ENCODE results near the gene WT1.
A peak's percentile ranks its signal among the peaks of the same experiment; 100 is the strongest.
"Not testable (repeated sequence)": the region's sequence is repeated elsewhere in the genome, so short reads cannot be mapped to it uniquely, and the experiment has no call there.

WT1 gene

GRCh38 chr11:32435511-32435941 lies at the start of gene WT1:
WT1 (minus strand) TSS chr11:32435539.
- Histone ChIP-seq H3K9ac (ENCODE audit: low read length) (no peak within 1 kb of the TSS), H3K36me3 (ENCODE audit: control insufficient read depth, insufficient read depth, low read length, severe bottlenecking) (no peaks in the 10 kb centered on the region), H3K9me3 (ENCODE audit: control insufficient read depth, low read length) (peaks cover 11% of the 10 kb centered on the region), H3K27me3 (replicated peaks; ENCODE audit: control insufficient read depth, insufficient read depth, low read length) (peaks cover 90% of the 10 kb centered on the region), H3K4me1 (ENCODE audit: control insufficient read depth, insufficient read depth, low read length) (no peaks in the 10 kb centered on the region), H3K4me3 (ENCODE audit: low read length) (peak within 1 kb of the TSS; percentile 23)
- DNase-seq (ENCODE audit: low read depth), result no peak

- Histone ChIP-seq H3K4me1 (ENCODE audit: control insufficient read depth, insufficient read depth, low read length) (no peaks in the 10 kb centered on the region), H3K9me3 (ENCODE audit: control insufficient read depth, low read length) (no peaks in the 10 kb centered on the region), H3K27me3 (replicated peaks; ENCODE audit: control insufficient read depth, insufficient read depth, low read length) (peaks cover 33% of the 10 kb centered on the region), H3K36me3 (ENCODE audit: control insufficient read depth, insufficient read depth, low read length, severe bottlenecking) (no peaks in the 10 kb centered on the region), H3K9ac (ENCODE audit: low read length) (no peak overlapping the region), H3K4me3 (ENCODE audit: low read length) (no peak overlapping the region)
- no peak for DNase-seq (ENCODE audit: low read depth)
Observed at GRCh38 chr11:32479291-32479690, 44.0 kb upstream of the WT1 start.

- no peaks in the 10 kb centered on the region for H3K9me3 ChIP-seq (ENCODE audit: control insufficient read depth, low read length)
- H3K27me3 ChIP-seq (replicated peaks; ENCODE audit: control insufficient read depth, insufficient read depth, low read length), result peaks cover 39% of the 10 kb centered on the region
- no peak for DNase-seq (ENCODE audit: low read depth)
Observed at GRCh38 chr11:32478277-32478731, 43.0 kb upstream of the WT1 start.

DNA sequence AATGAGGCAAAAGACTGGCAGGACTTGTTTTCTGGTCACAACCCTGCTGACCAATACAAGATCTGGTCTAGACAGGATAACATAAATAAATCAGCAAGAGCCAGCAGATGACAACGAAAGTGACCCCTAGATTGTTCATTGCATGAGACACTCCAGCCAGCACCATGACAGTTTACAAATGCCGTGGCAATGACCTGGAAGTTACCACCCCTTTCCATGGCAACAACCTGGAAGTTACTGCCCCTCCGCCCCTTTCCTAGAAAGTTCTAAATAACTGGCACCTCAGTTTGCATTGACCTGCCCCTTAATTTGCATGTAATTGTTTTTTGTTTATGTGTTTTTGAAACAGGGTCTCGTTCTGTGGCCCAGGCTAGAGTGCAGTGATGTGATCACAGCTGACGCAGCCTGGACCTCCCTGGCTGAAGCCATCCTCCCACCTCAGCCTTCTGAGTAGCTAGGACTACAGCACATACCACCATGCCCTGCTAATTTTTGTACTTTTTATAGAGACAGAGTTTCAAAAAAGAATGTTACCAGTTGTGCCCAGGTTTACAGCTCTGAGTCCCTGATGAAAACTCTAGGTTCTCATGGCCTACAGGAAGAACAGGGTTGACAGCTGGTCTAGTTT lies 38.1 kb upstream of the WT1 start:
- no peak overlapping the region for H3K4me3 ChIP-seq (ENCODE audit: low read length)
- H3K27me3 ChIP-seq (replicated peaks; ENCODE audit: control insufficient read depth, insufficient read depth, low read length), result peaks cover 22% of the 10 kb centered on the region
- H3K9me3 ChIP-seq (ENCODE audit: control insufficient read depth, low read length), result no peaks in the 10 kb centered on the region
- H3K36me3 ChIP-seq (ENCODE audit: control insufficient read depth, insufficient read depth, low read length, severe bottlenecking), result no peaks in the 10 kb centered on the region
- H3K9ac ChIP-seq (ENCODE audit: low read length), result no peak overlapping the region
- DNase-seq (ENCODE audit: low read depth), result no peak
- no peaks in the 10 kb centered on the region for H3K4me1 ChIP-seq (ENCODE audit: control insufficient read depth, insufficient read depth, low read length)

More at GRCh38 chr11:32478277-32478731, 43.0 kb upstream of the WT1 start:
- Histone ChIP-seq H3K36me3 (ENCODE audit: control insufficient read depth, insufficient read depth, low read length, severe bottlenecking) (no peaks in the 10 kb centered on the region), H3K9ac (ENCODE audit: low read length) (no peak overlapping the region), H3K4me3 (ENCODE audit: low read length) (no peak overlapping the region), H3K4me1 (ENCODE audit: control insufficient read depth, insufficient read depth, low read length) (no peaks in the 10 kb centered on the region)

GRCh38 chr11:32472226-32472625 lies 36.9 kb upstream of the WT1 start:
- DNase-seq (ENCODE audit: low read depth), result no peak
- no peaks in the 10 kb centered on the region for H3K9me3 ChIP-seq (ENCODE audit: control insufficient read depth, low read length)
- H3K4me1 ChIP-seq (ENCODE audit: control insufficient read depth, insufficient read depth, low read length), result no peaks in the 10 kb centered on the region
- H3K36me3 ChIP-seq (ENCODE audit: control insufficient read depth, insufficient read depth, low read length, severe bottlenecking), result no peaks in the 10 kb centered on the region
- peaks cover 11% of the 10 kb centered on the region for H3K27me3 ChIP-seq (replicated peaks; ENCODE audit: control insufficient read depth, insufficient read depth, low read length)
- H3K4me3 ChIP-seq (ENCODE audit: low read length), result no peak overlapping the region
- no peak overlapping the region for H3K9ac ChIP-seq (ENCODE audit: low read length)

GRCh38 chr11:32471544-32471943 lies 36.2 kb upstream of the WT1 start:
- H3K4me1 ChIP-seq (ENCODE audit: control insufficient read depth, insufficient read depth, low read length); DNase-seq (ENCODE audit: low read depth); H3K9me3 ChIP-seq (ENCODE audit: control insufficient read depth, low read length); H3K9ac ChIP-seq (ENCODE audit: low read length); H3K4me3 ChIP-seq (ENCODE audit: low read length); H3K36me3 ChIP-seq (ENCODE audit: control insufficient read depth, insufficient read depth, low read length, severe bottlenecking): not testable (repeated sequence)
- peaks cover 11% of the 10 kb centered on the region for H3K27me3 ChIP-seq (replicated peaks; ENCODE audit: control insufficient read depth, insufficient read depth, low read length)

DNA sequence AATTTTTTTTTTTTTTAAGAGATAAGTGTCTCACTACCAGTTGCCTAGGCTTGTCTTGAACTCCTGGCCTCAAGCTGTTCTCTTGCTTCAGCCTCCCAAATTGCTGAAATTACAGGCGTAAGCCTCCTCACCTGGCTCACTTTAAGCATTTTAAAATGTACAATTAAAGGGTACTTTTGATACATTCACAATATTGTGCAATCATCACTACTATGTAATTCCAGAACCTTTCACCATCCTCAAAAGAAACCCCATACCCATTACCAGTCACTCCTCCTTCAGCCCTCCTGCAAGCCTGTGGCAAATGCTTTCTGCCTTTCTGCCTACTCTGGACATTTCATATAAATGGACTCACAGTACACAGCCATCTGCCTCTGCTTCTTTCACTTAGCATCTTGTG lies 34.5 kb upstream of the WT1 start:
- Histone ChIP-seq H3K9me3 (ENCODE audit: control insufficient read depth, low read length) (no peaks in the 10 kb centered on the region), H3K4me3 (ENCODE audit: low read length) (no peak overlapping the region), H3K4me1 (ENCODE audit: control insufficient read depth, insufficient read depth, low read length) (no peaks in the 10 kb centered on the region), H3K9ac (ENCODE audit: low read length) (no peak overlapping the region), H3K36me3 (ENCODE audit: control insufficient read depth, insufficient read depth, low read length, severe bottlenecking) (no peaks in the 10 kb centered on the region), H3K27me3 (replicated peaks; ENCODE audit: control insufficient read depth, insufficient read depth, low read length) (peaks cover 11% of the 10 kb centered on the region)
- DNase-seq (ENCODE audit: low read depth), result no peak

DNA sequence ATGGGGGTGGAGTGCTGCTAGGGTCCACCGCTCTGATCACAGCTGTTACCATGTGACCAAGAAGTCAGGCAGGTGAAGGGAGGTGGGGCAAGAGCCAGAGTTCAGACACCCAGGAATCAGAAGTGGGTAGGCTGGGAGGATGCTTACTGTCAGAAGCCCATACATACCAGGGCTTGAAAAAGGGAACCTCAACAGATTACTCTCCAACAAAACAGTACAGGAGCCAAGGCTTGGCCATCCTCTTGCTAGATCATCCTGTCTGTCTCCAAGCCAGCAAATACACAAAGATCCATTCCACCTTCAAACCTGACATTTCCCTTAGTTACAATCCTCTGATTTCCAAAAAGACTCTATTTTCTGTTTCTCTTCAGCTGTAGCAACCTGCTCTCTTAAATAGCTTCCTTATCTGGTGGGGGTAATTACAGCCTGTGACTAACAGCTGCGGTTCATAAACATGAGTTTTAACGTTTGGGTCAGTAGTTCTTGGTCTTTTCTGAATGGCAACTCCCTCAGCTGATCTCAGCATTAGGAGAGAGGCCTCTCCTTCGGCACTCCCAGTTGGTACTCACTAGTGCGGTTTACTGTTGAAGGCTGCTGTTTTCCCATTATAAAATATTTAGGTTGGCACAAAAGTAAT lies 31.1 kb upstream of the WT1 start:
- Histone ChIP-seq H3K27me3 (replicated peaks; ENCODE audit: control insufficient read depth, insufficient read depth, low read length) (peaks cover 9% of the 10 kb centered on the region), H3K9me3 (ENCODE audit: control insufficient read depth, low read length) (no peaks in the 10 kb centered on the region), H3K9ac (ENCODE audit: low read length) (no peak overlapping the region), H3K4me1 (ENCODE audit: control insufficient read depth, insufficient read depth, low read length) (no peaks in the 10 kb centered on the region), H3K4me3 (ENCODE audit: low read length) (no peak overlapping the region), H3K36me3 (ENCODE audit: control insufficient read depth, insufficient read depth, low read length, severe bottlenecking) (no peaks in the 10 kb centered on the region)
- DNase-seq (ENCODE audit: low read depth), result no peak

DNA sequence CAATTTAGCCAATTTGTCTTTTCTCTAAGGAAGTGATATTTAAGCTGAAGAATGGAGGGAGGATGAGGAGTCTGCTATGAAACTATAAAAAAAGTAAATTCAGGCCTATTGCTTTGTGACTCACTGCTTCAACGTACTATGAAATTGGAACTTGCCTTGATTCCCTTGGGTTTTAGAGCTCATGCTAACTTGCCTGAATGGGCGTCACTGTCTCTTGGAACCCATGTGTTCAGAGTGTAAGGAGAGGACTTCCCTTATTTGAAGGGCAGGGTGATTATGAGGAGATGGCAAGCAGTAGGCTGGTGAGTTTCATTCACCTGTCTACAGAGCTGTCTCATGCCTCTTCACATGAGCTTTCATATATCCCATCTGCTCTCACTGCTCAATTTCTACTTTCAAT lies 28.7 kb upstream of the WT1 start:
- Histone ChIP-seq H3K9me3 (ENCODE audit: control insufficient read depth, low read length) (no peaks in the 10 kb centered on the region), H3K36me3 (ENCODE audit: control insufficient read depth, insufficient read depth, low read length, severe bottlenecking) (no peaks in the 10 kb centered on the region), H3K9ac (ENCODE audit: low read length) (no peak overlapping the region), H3K4me1 (ENCODE audit: control insufficient read depth, insufficient read depth, low read length) (no peaks in the 10 kb centered on the region), H3K4me3 (ENCODE audit: low read length) (no peak overlapping the region), H3K27me3 (replicated peaks; ENCODE audit: control insufficient read depth, insufficient read depth, low read length) (peaks cover 6% of the 10 kb centered on the region)
- no peak for DNase-seq (ENCODE audit: low read depth)

- Histone ChIP-seq H3K4me1 (ENCODE audit: control insufficient read depth, insufficient read depth, low read length) (no peaks in the 10 kb centered on the region), H3K4me3 (ENCODE audit: low read length) (no peak overlapping the region), H3K27me3 (replicated peaks; ENCODE audit: control insufficient read depth, insufficient read depth, low read length) (peaks cover 10% of the 10 kb centered on the region), H3K9ac (ENCODE audit: low read length) (no peak overlapping the region), H3K36me3 (ENCODE audit: control insufficient read depth, insufficient read depth, low read length, severe bottlenecking) (no peaks in the 10 kb centered on the region), H3K9me3 (ENCODE audit: control insufficient read depth, low read length) (no peaks in the 10 kb centered on the region)
- no peak for DNase-seq (ENCODE audit: low read depth)
Observed at GRCh38 chr11:32462011-32462690, 26.8 kb upstream of the WT1 start.

DNA sequence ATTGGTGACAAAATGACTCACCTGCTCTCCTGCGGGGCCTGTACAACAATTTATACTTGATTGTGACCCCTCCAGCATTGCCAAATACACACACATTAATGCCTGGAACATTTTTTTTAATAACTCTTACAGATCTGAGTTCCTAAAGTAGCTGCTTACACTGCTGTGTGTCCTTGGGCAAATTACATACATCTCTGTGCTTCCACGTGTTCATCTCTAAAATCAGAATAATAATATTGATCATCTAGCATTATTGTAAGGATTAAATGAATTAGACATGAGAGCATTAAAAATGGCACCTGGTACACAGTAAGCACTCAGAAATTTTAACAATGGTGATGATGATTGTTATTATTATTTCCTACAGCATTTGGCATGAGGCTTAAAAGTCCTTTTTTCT lies 21.5 kb upstream of the WT1 start:
- Histone ChIP-seq H3K4me1 (ENCODE audit: control insufficient read depth, insufficient read depth, low read length) (peaks cover 1% of the 10 kb centered on the region), H3K9me3 (ENCODE audit: control insufficient read depth, low read length) (no peaks in the 10 kb centered on the region), H3K36me3 (ENCODE audit: control insufficient read depth, insufficient read depth, low read length, severe bottlenecking) (no peaks in the 10 kb centered on the region), H3K27me3 (replicated peaks; ENCODE audit: control insufficient read depth, insufficient read depth, low read length) (peaks cover 8% of the 10 kb centered on the region), H3K9ac (ENCODE audit: low read length) (no peak overlapping the region), H3K4me3 (ENCODE audit: low read length) (no peak overlapping the region)
- DNase-seq (ENCODE audit: low read depth), result no peak
